DMS53 treated with DMSO at 0.1 percent for 48 hours (cell line): ENCODE results near the gene EIF3J.

Experiments
- DNase-seq: peaks from one replicate; lab custom pipeline; 2025; ENCODE audit not compliant: unreplicated experiment; lab: John Stamatoyannopoulos, UW

The EIF3J gene

GRCh38 chr15:44593042-44593736 is 56.2 kb downstream of the EIF3J start:
- DNase-seq = no peak

GRCh38 chr15:44595246-44595645 is 58.3 kb downstream of the EIF3J start:
- no peak for DNase-seq

GRCh38 chr15:44595656-44596510 is 58.9 kb downstream of the EIF3J start:
- DNase-seq = no peak

GRCh38 chr15:44596511-44597010 is 59.6 kb downstream of the EIF3J start:
- no peak for DNase-seq

GRCh38 chr15:44598066-44598465 is 61.1 kb downstream of the EIF3J start:
- DNase-seq = no peak

GRCh38 chr15:44598892-44599291 is 61.9 kb downstream of the EIF3J start:
- DNase-seq = no peak

GRCh38 chr15:44603126-44603525 is 66.2 kb downstream of the EIF3J start:
- no peak for DNase-seq

- no peak for DNase-seq
These were observed 69.8 kb downstream of the EIF3J start for GRCh38 chr15:44606740-44607139.
